Left ventricle myocardium inferior (tissue), 1 donor: ENCODE measurements around the gene CCDC149. TPM values are rescaled to one million over a fixed set of nuclear protein-coding genes. Genes with fewer than 3 reads are reported as not detected.

Source experiments
- DNase-seq: peaks from one replicate; pipeline ENCODE4 v3.0.0-alpha.2; 2020
- H3K27ac ChIP-seq: fragments of 200-600 bp; replicated peaks from 2 replicates; pipeline ENCODE4 v1.8.0; 2021
- H3K27me3 ChIP-seq: fragments of 200-600 bp; 2 replicates; pipeline ENCODE4 v1.8.0; 2021; ENCODE audit warnings: low read depth
- H3K36me3 ChIP-seq: fragments of 200-600 bp; 2 replicates; pipeline ENCODE4 v1.8.0; 2021
- H3K4me1 ChIP-seq: fragments of 200-600 bp; 2 replicates; pipeline ENCODE4 v1.8.0; 2021
- H3K4me3 ChIP-seq: fragments of 200-600 bp; 2 replicates; pipeline ENCODE4 v1.8.0; 2021; ENCODE audit warnings: mild to moderate bottlenecking, moderate library complexity
- H3K9me3 ChIP-seq: fragments of 200-600 bp; replicated peaks from 2 replicates; pipeline ENCODE4 v1.8.0; 2021
- intact Hi-C: fragments of 100-400 bp; cut with micrococcal nuclease; formaldehyde crosslinking; loops from one replicate; pipeline ENCODE4 v1.11.0; 2022
- total RNA-seq: library from RNA; stranded (reverse); fragmentation: NEBNext Ultra II Directional; extraction: Animal tissue kit (Norgen Biotek cat#: 25700); gene quantifications from one replicate; pipeline ENCODE4 v1.2.1, GENCODE V29; 2021
- TF ChIP-seq, protein P1 (sequence below): fragments of 200-600 bp; IDR thresholded peaks from 2 replicates; pipeline ENCODE4 v1.8.0; 2021; ENCODE audit warnings: antibody characterized with exemption, mild to moderate bottlenecking, borderline replicate concordance
- donor health status: DM: no; HTN: yes; CAD: no; lungs with severe emphysema.

Gene CCDC149
- total RNA-seq, 1 donor from 2014 or later, result 9.0 TPM

DNA sequence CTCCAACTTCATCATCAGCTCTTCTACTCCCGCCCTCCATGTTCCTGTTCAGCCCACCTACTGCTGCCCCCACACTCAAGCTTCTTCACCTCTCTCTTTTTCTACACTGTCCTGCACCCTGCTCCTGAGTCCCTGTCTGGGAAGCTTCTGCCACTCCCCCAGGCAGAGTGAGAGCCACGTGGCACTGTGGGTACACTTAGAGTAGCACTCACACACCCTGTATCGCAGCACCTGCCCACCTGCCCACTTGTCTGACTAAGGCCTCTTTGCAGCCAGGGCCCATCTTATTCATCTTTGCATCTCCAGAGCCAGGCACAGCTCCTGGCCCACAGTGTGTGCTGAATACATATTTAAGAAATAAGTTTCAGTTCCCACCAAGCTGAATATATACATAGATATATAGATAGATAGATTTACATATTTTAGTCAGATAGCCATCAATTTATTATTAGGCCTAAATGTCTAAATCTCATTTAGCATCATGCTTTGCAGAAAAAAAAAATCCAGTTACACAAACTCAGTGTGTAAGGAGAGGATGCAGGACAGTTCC lies 24.9 kb downstream of the CCDC149 start:
- Histone ChIP-seq H3K27me3 (no peaks in the 10 kb centered on the region), H3K4me1 (no peaks in the 10 kb centered on the region), H3K36me3 (peaks cover 15% of the 10 kb centered on the region), H3K4me3 (no peak overlapping the region), H3K9me3 (no peaks in the 10 kb centered on the region), H3K27ac (no peak overlapping the region)
- no peak for DNase-seq
- intact Hi-C loops, result no loop called here
- TF ChIP-seq, protein P1, sequence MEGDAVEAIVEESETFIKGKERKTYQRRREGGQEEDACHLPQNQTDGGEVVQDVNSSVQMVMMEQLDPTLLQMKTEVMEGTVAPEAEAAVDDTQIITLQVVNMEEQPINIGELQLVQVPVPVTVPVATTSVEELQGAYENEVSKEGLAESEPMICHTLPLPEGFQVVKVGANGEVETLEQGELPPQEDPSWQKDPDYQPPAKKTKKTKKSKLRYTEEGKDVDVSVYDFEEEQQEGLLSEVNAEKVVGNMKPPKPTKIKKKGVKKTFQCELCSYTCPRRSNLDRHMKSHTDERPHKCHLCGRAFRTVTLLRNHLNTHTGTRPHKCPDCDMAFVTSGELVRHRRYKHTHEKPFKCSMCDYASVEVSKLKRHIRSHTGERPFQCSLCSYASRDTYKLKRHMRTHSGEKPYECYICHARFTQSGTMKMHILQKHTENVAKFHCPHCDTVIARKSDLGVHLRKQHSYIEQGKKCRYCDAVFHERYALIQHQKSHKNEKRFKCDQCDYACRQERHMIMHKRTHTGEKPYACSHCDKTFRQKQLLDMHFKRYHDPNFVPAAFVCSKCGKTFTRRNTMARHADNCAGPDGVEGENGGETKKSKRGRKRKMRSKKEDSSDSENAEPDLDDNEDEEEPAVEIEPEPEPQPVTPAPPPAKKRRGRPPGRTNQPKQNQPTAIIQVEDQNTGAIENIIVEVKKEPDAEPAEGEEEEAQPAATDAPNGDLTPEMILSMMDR, result no peak

DNA sequence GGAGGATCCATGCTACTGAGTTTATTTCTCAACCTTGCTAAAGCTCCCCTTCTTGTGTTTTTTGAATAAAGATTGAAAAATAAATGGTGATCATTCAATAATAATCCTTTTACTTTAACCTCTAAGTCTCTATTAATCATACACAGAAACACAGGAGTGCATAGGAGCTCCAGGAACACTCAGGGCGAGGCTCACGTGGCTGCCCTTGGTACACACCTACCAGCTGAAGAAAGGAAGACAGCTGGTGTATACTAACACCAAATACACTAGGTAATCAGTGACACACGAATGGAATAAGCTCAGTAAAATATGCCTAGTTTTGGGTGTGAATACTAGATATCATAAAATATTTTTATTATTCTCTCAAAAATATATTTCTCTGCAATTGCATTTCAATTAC lies 26.2 kb downstream of the CCDC149 start:
- no peak for DNase-seq
- H3K27ac ChIP-seq, result no peak overlapping the region
- H3K9me3 ChIP-seq, result no peaks in the 10 kb centered on the region
- intact Hi-C loops, result no loop called here
- peaks cover 10% of the 10 kb centered on the region for H3K36me3 ChIP-seq
- H3K4me3 ChIP-seq, result no peak overlapping the region
- TF ChIP-seq, protein P1, result no peak
- H3K27me3 ChIP-seq, result no peaks in the 10 kb centered on the region
- H3K4me1 ChIP-seq, result no peaks in the 10 kb centered on the region

DNA sequence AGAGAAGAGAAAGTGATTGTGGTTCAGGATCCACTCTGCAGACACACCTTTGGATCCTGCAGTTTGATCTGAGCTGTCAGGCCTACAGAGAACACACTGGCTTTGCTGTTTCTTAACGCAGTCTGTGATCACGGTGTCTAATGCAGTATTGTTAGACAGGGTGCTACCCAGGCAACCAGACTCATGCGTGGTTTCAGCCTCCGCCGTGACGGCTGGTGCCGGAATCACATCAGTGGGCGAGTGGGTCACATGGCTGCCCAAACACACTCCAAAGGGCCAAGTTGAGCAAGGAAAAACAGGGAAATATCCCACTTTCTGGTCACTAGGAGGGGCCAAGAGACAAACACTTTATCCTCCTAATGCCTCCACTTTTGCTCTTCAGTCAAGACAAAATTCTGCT lies 27.5 kb downstream of the CCDC149 start:
- Histone ChIP-seq H3K27me3 (no peaks in the 10 kb centered on the region), H3K9me3 (no peaks in the 10 kb centered on the region), H3K36me3 (peaks cover 6% of the 10 kb centered on the region), H3K4me3 (no peak overlapping the region), H3K4me1 (no peaks in the 10 kb centered on the region), H3K27ac (no peak overlapping the region)
- TF ChIP-seq, protein P1, result no peak
- intact Hi-C loops, result no loop called here
- no peak for DNase-seq

GRCh38 chr4:24884902-24885301 lies 27.9 kb downstream of the CCDC149 start:
- Histone ChIP-seq H3K27ac (no peak overlapping the region), H3K27me3 (no peaks in the 10 kb centered on the region), H3K36me3 (peaks cover 6% of the 10 kb centered on the region), H3K9me3 (no peaks in the 10 kb centered on the region), H3K4me1 (no peaks in the 10 kb centered on the region), H3K4me3 (no peak overlapping the region)
- no peak for DNase-seq
- TF ChIP-seq, protein P1, result no peak
- intact Hi-C loops, result no loop called here

DNA sequence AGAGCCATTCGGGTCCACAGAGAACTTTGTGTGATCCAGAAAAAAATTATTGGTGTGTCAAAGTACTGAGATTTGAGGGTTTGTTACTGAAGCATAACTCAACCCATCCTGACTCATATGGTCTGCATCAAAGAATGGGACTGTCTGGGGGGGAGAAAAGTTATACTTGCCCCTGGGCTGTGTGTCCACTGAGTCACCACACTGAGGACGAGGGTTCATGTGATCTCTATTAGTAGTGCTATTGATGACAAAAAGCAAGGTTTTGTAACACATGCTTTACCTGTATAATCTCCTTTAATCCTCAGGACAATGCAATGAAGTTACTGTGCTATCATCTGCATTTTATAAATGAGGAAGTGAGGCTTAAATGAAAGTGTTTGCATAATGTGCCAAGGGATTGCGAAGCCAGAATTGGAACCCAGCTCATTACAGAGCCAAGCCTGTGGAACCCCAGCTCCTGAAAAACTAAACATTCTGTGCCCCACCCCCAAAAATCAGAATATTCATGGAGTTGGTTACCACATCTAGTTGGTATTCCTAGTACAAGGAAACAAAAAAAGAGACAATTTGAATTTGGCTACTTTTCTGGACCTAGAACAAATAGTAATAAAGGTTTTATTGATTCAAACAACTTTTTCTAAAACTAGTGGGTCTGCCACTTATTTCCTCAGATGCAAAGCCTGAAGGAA lies 31.2 kb downstream of the CCDC149 start:
- no peaks in the 10 kb centered on the region for H3K4me1 ChIP-seq
- H3K9me3 ChIP-seq, result no peaks in the 10 kb centered on the region
- H3K27me3 ChIP-seq, result no peaks in the 10 kb centered on the region
- intact Hi-C loops, result no loop called here
- no peak for DNase-seq
- no peak overlapping the region for H3K4me3 ChIP-seq
- no peak overlapping the region for H3K27ac ChIP-seq
- TF ChIP-seq, protein P1, result no peak
- H3K36me3 ChIP-seq, result peaks cover 6% of the 10 kb centered on the region
